HG03280 (cell line): Measurements from ENCODE around the gene AKT3.
"Not testable (repeated sequence)": the region's sequence is repeated elsewhere in the genome, so short reads cannot be mapped to it uniquely, and the experiment has no call there.

Source experiments
- ATAC-seq: cut with Tn5 transposase; IDR thresholded peaks from one replicate; pipeline ENCODE4 v1.9.1; 2021; ENCODE audit warnings: mild to moderate bottlenecking, moderate library complexity; ENCODE audit not compliant: unreplicated experiment

Gene AKT3

GRCh38 chr1:243850202-243850451 is at the start of gene AKT3:
Gene AKT3 (minus strand): TSS chr1:243850243. CDS start chr1:243843170, 7,073 bp downstream.
- peak; percentile 66 for ATAC-seq

GRCh38 chr1:243898278-243898677 is 48.2 kb upstream of the AKT3 start:
- no peak for ATAC-seq

GRCh38 chr1:243896313-243896712 is 46.3 kb upstream of the AKT3 start:
- no peak for ATAC-seq

- ATAC-seq: no peak
Measured at GRCh38 chr1:243892456-243892855, 42.4 kb upstream of the AKT3 start.

GRCh38 chr1:243890576-243890975 is 40.5 kb upstream of the AKT3 start:
- no peak for ATAC-seq

- ATAC-seq: no peak
Measured at GRCh38 chr1:243885806-243886205, 35.8 kb upstream of the AKT3 start.

- no peak for ATAC-seq
Measured at GRCh38 chr1:243884603-243885002, 34.6 kb upstream of the AKT3 start.

- ATAC-seq: no peak
Measured at GRCh38 chr1:243883551-243883950, 33.5 kb upstream of the AKT3 start.

GRCh38 chr1:243882276-243882675 is 32.2 kb upstream of the AKT3 start:
- no peak for ATAC-seq

- not testable (repeated sequence) for ATAC-seq
Measured at GRCh38 chr1:243877058-243877457, 27.0 kb upstream of the AKT3 start.

- no peak for ATAC-seq
Measured at GRCh38 chr1:243855616-243856318, 5.7 kb upstream of the AKT3 start.

GRCh38 chr1:243851765-243852164 is 1.7 kb upstream of the AKT3 start:
- ATAC-seq: no peak

GRCh38 chr1:243851257-243851756 is 1.3 kb upstream of the AKT3 start:
- no peak for ATAC-seq

GRCh38 chr1:243850452-243851256 is 611 bp upstream of the AKT3 start:
- peak; percentile 37 for ATAC-seq

GRCh38 chr1:243849421-243850201 is 432 bp downstream of the AKT3 start:
- peak; percentile 20 for ATAC-seq

GRCh38 chr1:243848858-243849420 is 1.1 kb downstream of the AKT3 start:
- no peak for ATAC-seq

- ATAC-seq: no peak
Measured at GRCh38 chr1:243848165-243848857, 1.7 kb downstream of the AKT3 start.

- ATAC-seq: no peak
Measured at GRCh38 chr1:243846761-243847160, 3.3 kb downstream of the AKT3 start.

GRCh38 chr1:243845888-243846287 is 4.2 kb downstream of the AKT3 start:
- ATAC-seq: no peak

- ATAC-seq: no peak
Measured at GRCh38 chr1:243844186-243844585, 5.9 kb downstream of the AKT3 start.
